AG09309 (cell line): ENCODE results near the gene JPH2.

Experiments
- DNase-seq: peaks from one replicate; pipeline ENCODE4 v3.0.0-alpha.2; 2010; ENCODE audit warnings: low read depth
- H3K4me3 ChIP-seq: 2 replicates; pipeline ENCODE4 v1.5.1; 2011; ENCODE audit warnings: mild to moderate bottlenecking, low read depth, low read length, moderate library complexity; ENCODE audit not compliant: control insufficient read depth
- CTCF ChIP-seq: IDR thresholded peaks from 2 replicates; pipeline ENCODE4 v1.5.1; 2011; ENCODE audit warnings: mild to moderate bottlenecking, low read depth, low read length, inconsistent platforms; ENCODE audit not compliant: insufficient read depth, control insufficient read depth; ENCODE audit errors: missing control alignments

Gene JPH2

GRCh38 chr20:44066645-44067606 lies 120.1 kb downstream of the JPH2 start:
- no peak overlapping the region for H3K4me3 ChIP-seq
- no peak for TF ChIP-seq CTCF
- no peak for DNase-seq

- no peak overlapping the region for H3K4me3 ChIP-seq
- TF ChIP-seq CTCF, result no peak
- no peak for DNase-seq
Observed at GRCh38 chr20:44065401-44066340, 121.3 kb downstream of the JPH2 start.

- no peak overlapping the region for H3K4me3 ChIP-seq
- DNase-seq, result no peak
- TF ChIP-seq CTCF, result no peak
Observed at GRCh38 chr20:44064501-44065400, 122.2 kb downstream of the JPH2 start.
